Chondrocyte (in vitro differentiated cells): ENCODE data around the gene ACVRL1. TPM values are rescaled to one million over a fixed set of nuclear protein-coding genes. Genes with fewer than 3 reads are reported as not detected.

Experiments
- DNase-seq: peaks from one replicate; pipeline ENCODE4 v3.0.0; 2021; ENCODE audit warnings: mixed read lengths, low spot score
- H3K27ac Mint-ChIP-seq: one replicate; pipeline ENCODE4 v1.8.0; 2021; ENCODE audit warnings: mild to moderate bottlenecking, moderate library complexity, mixed read lengths; ENCODE audit not compliant: unreplicated experiment
- H3K27me3 Mint-ChIP-seq: 2 replicates; pipeline ENCODE4 v1.8.0; 2021; ENCODE audit warnings: low read depth, mixed read lengths
- H3K36me3 Mint-ChIP-seq: 2 replicates; pipeline ENCODE4 v1.8.0; 2021; ENCODE audit warnings: low read depth, mixed read lengths
- H3K4me1 Mint-ChIP-seq: 2 replicates; pipeline ENCODE4 v1.8.0; 2021; ENCODE audit warnings: low read depth, mild to moderate bottlenecking, mixed read lengths
- H3K4me3 Mint-ChIP-seq: one replicate; pipeline ENCODE4 v1.8.0; 2021; ENCODE audit warnings: mild to moderate bottlenecking, moderate library complexity, mixed read lengths; ENCODE audit not compliant: unreplicated experiment
- H3K9me3 Mint-ChIP-seq: 2 replicates; pipeline ENCODE4 v1.8.0; 2021; ENCODE audit warnings: low read depth, mixed read lengths
- CTCF ChIP-seq: fragments of 200-600 bp; sonication (generic); IDR thresholded peaks from 2 replicates; pipeline ENCODE4 v1.5.0; 2021; ENCODE audit warnings: antibody characterized with exemption, mild to moderate bottlenecking, moderate library complexity
- total RNA-seq: library from RNA; stranded (reverse); gene quantifications from 3 replicates; pipeline ENCODE4 v1.2.1, GENCODE V29; 2021

Gene ACVRL1
- total RNA-seq, 1 donor from 2014 or later, result 0.60 TPM

GRCh38 chr12:51937926-51938325, 30.6 kb downstream of the ACVRL1 start:
- TF ChIP-seq CTCF, result no peak
- Mint-ChIP-seq H3K27ac (no peak overlapping the region), H3K9me3 (peaks cover 2% of the 10 kb centered on the region), H3K4me3 (no peak overlapping the region), H3K4me1 (peaks cover 14% of the 10 kb centered on the region), H3K27me3 (peaks cover 9% of the 10 kb centered on the region), H3K36me3 (peaks cover 2% of the 10 kb centered on the region)
- no peak for DNase-seq

DNA sequence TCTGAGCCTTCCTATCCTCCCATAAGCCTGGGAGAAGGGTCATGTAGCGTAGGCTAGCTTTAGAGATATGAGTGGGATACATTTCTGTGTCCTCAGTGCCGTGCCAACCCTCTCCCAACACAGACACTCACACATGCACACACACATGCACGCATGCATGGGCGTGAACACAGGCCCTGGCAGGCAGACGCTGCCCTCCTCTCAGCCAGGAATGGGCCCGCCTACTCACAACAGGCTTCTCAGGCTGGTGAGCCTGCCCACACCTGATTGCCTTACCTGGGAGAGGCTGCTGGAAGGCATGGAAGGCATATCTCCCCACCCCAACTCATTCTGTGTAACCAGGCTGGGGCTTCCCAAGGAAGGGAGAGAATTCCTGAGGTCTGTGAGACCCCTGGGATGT, 31.4 kb downstream of the ACVRL1 start:
- Mint-ChIP-seq H3K27ac (no peak overlapping the region), H3K4me3 (no peak overlapping the region), H3K36me3 (peaks cover 2% of the 10 kb centered on the region), H3K9me3 (peaks cover 5% of the 10 kb centered on the region), H3K27me3 (peaks cover 9% of the 10 kb centered on the region), H3K4me1 (peaks cover 14% of the 10 kb centered on the region)
- no peak for TF ChIP-seq CTCF
- DNase-seq, result no peak

DNA sequence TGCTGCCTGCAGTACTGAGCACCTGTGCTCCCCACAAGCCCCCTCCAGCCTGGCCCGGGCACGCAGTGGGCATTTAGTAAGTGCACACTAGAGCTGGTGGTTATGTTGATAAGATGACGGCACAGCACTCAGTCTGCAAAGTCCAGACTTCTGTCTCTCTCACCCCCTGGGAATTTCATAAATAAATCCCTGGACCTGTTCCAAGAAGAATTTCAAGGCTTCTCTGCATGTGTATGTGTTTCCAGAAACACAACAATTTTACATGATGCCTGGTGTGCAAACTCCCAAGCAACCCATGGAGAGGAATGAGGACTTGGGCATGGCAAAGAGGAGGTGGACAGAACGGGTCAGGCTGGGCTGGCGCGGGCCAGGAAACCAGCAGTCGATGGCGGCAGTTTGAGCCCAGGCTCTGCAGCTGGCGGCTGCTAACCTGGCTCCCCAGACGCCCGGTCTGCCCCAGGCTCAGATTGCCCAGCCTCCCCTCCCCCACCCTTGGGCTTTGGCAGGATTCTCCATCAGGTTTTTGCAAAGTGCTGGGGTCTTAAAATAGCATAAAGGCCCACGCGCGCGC, 33.8 kb downstream of the ACVRL1 start:
- H3K27ac Mint-ChIP-seq, result no peak overlapping the region
- DNase-seq, result no peak
- no peaks in the 10 kb centered on the region for H3K27me3 Mint-ChIP-seq
- peaks cover 14% of the 10 kb centered on the region for H3K4me1 Mint-ChIP-seq
- H3K4me3 Mint-ChIP-seq, result no peak overlapping the region
- no peak for TF ChIP-seq CTCF
- peaks cover 8% of the 10 kb centered on the region for H3K36me3 Mint-ChIP-seq
- peaks cover 20% of the 10 kb centered on the region for H3K9me3 Mint-ChIP-seq

GRCh38 chr12:51941604-51942003, 34.3 kb downstream of the ACVRL1 start:
- DNase-seq, result no peak
- no peaks in the 10 kb centered on the region for H3K27me3 Mint-ChIP-seq
- TF ChIP-seq CTCF, result no peak
- peaks cover 14% of the 10 kb centered on the region for H3K4me1 Mint-ChIP-seq
- H3K36me3 Mint-ChIP-seq, result peaks cover 9% of the 10 kb centered on the region
- H3K9me3 Mint-ChIP-seq, result peaks cover 20% of the 10 kb centered on the region
- no peak overlapping the region for H3K27ac Mint-ChIP-seq
- H3K4me3 Mint-ChIP-seq, result no peak overlapping the region

DNA sequence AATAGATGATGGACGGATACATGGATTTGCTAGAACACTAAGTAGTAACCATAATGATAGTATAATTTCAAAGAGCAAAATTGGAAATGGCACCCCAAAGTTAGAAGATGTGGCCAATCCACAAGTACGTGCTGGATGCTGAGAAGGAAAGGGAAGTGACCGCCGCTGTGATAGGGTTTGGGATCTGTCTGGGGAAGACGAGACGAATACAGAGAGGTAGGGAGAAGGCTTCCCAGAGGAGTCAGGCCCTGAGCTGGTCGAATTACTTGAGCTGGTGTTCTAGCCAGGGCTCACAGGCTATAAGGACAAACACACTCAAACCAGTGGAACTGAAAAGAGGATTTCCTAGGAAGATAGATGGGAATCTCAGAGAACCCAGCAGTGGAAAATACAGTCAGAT, 34.8 kb downstream of the ACVRL1 start:
- no peak for TF ChIP-seq CTCF
- peaks cover 10% of the 10 kb centered on the region for H3K36me3 Mint-ChIP-seq
- peaks cover 14% of the 10 kb centered on the region for H3K4me1 Mint-ChIP-seq
- no peak for DNase-seq
- no peak overlapping the region for H3K27ac Mint-ChIP-seq
- no peak overlapping the region for H3K4me3 Mint-ChIP-seq
- no peaks in the 10 kb centered on the region for H3K27me3 Mint-ChIP-seq
- peaks cover 20% of the 10 kb centered on the region for H3K9me3 Mint-ChIP-seq
